GM10847 (cell line): ENCODE measurements around the gene C1QL1.

Experiments
- POLR2A ChIP-seq: IDR thresholded peaks from 2 replicates; pipeline ENCODE4 v1.6.1; 2011; ENCODE audit not compliant: insufficient read length; ENCODE audit errors: extremely low read depth

Gene C1QL1

DNA sequence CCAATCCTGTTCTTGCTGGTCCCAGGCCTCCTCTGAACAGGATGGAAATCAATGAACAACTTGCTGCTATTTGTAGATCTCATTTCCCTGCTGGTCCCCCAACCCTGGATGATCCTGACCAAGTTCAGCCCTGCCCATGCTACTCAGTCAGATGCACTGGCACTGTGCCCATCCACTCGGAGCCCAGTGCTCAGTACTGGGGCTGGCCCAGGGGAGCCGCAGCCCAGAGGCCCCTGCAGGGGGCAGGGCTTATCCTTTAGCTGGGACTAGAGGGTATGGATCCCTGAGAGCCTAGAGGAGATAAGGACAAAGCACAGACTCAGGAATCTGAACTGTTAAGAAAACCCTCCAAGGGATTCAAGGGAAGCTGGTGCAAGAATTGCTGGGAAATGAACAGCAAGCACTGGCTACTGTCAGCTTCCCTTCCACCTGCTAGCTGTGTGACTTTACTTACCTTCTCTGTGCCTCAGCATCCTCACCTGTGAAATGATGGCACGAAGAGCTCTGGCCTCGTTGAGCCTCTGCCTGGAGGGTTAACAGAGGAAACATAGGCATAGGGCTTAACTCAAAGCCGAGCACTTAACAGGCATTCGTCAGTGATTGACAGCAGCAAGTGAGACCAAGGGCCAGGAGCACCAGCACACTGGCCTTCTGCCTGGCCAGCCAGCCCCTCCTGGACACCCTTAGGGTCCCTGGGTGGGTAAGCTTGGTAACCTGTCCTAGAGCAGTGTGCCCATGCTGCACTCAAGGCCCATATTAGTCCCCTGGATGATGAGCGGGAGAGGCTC, 29.8 kb upstream of the C1QL1 start:
- TF ChIP-seq POLR2A: no peak

DNA sequence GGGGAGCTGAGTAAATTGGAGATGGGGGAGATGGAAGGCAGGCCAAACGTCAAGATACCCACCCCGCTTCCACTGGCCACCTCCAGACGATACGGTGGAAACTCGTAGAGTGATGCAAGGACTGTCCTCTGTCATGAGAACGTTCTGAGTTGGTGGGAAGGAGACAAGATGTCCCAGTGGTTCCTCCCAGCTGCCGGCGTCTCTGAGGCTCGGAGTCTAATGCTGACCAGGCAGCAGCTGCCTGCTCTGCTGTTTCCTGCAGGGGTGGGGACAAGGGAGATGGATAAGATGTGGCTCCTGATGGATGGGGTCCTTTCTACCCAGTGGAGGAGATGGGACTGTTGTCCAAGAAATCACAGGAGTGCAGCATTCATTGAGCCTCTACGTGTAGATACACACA, 28.2 kb upstream of the C1QL1 start:
- no peak for TF ChIP-seq POLR2A

DNA sequence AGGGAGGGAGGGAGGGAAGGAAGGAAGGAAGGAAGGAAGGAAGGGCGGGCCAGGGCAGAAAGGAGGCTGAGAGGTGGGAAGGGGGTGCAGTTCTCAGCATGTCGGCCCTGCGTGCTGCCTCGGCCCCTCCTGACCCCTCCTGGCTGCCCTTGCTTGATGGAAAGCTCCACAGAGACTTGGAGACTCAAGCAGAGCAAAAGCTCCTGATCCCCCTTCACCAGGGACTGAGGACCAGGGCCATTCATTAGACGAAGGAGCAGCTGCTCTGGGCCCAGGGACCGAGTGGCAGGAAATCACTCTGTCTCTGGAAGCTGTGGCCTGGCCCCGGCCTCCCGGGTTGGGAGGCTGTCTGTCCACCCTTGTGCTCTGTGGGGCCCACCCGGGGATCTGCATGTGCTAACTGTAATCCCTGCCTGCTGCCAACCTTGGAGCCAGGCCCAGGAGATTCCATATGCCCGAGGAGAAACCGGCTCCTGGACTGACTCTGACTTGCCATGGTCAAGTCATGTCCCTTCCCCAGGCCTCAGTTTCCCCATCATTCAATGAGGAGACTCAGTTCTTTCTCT, 27.4 kb upstream of the C1QL1 start:
- no peak for TF ChIP-seq POLR2A

- no peak for TF ChIP-seq POLR2A
These were observed 24.3 kb upstream of the C1QL1 start for GRCh38 chr17:44992242-44992939.

GRCh38 chr17:44990994-44991393, 22.9 kb upstream of the C1QL1 start:
- no peak for TF ChIP-seq POLR2A

DNA sequence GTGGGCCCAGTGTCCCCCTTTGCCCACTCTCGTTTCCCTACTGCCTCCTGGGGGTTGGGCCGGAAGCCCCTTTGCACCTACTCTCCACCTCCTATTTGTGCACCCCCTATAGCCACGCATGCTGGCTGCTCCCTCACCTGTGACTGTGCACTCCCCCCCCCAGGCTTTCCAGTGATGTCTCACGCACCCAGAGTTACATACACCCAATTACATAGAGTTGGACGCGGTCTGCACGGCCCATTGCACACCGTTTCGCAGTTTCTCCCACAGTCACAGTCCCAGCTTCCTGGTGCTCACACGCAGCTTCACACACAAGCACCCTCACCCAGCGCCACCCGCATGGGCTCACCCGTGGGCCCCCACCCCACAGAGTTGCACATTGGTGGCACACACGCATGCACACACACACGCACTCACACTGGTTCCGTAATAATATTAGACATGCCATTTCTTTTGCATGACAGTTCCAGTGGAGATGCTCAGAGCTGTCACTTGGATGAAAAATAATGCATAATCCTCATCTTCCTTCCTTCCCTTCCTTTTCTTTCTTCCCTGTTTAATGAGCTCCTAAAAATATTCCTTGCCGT, 21.5 kb upstream of the C1QL1 start:
- no peak for TF ChIP-seq POLR2A

DNA sequence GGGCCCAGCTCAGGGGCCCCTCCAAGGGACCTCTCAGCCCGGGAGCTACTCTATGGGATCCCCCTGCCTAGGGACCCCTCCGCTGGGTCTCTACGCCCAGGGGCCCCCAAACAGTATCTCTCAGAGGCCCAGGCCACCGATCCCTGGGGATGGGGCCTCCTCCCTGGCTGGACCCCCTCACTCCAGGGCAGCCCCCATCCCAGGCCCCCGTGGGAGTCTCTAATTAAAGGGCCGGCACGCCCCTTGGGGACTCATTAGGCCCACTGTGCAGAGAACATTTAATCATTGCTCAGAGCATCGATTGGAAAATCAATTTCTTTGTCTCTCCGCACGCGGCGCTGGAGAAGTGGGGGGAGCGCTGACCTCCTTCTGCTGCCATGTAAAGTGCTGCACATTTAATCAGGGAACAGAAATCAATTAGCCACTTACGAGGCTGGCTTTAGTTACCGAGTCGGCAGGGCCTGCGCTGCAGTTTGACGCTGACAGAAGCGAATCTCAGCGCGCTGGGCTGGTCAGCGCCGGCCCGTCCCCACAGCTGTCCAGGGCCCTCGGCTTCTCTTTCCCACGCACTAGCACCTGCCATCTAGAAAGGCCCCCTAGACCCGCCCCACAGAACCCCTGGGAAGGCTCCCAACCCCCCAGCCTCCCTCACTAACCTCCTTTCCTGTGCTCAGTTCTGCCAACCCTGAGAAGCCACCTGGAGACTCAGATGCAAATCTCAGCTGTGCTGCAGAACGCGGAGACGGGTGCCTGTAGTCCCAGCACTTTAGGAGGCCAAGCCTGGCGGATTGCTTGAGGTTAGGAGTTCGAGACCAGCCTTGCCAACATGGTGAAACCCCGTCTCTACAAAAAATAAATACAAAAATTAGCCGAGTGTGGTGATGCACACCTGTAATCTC, 20.2 kb upstream of the C1QL1 start:
- no peak for TF ChIP-seq POLR2A

DNA sequence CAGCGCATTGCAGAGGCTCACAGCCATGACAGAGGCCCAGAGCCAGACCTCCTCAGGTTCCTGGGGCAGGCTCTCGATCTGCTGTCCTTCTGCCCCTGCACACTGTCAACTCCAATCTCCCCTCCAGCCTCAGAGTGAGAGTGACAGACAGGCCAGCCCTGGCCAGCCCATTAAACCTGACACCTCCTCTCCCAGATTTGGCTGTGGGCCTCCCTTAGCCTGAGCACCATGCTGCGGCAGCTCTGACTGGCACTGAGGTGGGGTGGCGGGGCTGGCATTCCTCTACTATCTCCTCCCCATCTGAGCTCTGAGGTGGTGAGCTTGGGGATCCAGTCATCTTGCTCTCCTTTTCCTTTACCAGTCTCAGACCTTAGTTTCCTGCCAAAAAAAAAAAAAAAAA, 15.5 kb upstream of the C1QL1 start:
- no peak for TF ChIP-seq POLR2A

GRCh38 chr17:44982113-44982702, 14.1 kb upstream of the C1QL1 start:
- TF ChIP-seq POLR2A: no peak

DNA sequence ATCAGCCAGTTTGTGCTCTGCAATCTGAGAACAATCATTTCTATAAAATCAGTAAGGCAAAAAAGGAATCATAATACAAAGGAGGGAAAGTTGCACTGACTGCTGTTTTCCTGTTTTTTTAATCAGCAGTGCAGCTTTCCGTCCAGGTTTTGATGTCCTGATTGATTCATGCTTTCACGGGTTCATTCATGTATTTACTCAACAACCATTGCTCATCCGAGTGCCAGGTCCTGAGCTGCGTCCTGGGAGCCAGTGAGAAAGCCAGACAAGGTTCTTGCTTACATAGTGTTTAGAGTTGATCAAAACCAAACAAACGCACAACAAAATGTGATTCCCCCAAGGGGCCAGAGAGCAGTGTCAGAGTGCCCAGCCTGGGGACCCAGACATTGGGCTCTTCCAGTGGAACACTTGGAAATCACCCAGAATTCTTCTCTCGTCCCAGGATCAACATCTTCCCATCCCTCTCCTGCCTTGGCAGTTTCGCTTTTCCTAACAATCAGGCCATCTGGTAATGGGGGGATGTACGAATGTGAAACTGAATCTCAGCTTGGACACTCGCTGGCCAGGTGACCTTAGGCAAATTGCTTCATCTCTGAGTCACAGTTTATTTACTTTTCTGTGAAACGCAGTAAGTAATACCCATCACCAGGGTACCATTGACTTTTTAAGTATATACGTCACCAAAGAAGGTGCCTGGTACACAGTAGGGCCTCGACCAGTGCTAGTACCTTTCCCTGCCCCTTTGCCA, 13.3 kb upstream of the C1QL1 start:
- no peak for TF ChIP-seq POLR2A

GRCh38 chr17:44979426-44979995, 11.4 kb upstream of the C1QL1 start:
- TF ChIP-seq POLR2A: no peak

- TF ChIP-seq POLR2A: no peak
These were observed 10.7 kb upstream of the C1QL1 start for GRCh38 chr17:44978807-44979206.

DNA sequence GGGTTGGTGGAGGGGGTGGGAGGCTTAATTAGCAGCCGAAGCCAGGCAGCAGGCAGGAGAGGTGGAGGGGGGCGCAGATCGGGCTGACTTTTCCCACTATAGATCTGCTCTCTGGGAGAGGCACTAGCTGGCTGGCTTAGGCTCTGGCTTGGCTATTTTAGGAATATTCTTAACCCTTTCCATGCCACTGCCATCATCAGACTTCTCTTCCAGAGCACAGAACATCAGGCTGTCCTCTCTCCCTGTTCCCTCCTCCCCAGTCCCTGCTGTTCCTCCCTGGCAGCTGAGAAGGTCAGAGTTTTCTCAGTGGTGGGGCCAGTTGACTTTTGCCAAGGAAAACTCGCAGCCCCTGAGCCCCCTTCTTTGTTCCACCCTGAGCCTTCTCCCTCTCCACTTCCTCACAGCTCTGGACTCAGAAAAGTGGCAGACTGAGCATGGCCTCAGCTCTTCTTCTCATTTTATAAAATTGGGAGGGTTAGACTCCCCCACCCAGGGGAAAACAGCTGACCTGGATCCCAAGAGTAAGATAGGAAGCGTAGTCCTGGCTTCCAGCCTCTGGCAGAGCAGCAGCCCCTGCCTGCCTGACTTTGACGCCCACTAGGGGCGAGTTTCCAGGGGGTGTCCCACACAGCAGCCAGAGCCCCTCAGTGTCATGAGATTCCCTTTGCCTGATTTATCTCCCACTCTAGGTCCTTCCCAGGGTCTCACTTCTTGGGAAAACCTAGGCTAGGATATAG, 9.9 kb upstream of the C1QL1 start:
- no peak for TF ChIP-seq POLR2A
